ENCODE measurements around the gene BICD2. TPM values are rescaled to one million over a fixed set of nuclear protein-coding genes. Genes with fewer than 3 reads are reported as not detected.

BICD2 gene
- total and polyA plus RNA-seq, 10 donors: 9.4 to 55.7 (median 35.9) TPM

DNA sequence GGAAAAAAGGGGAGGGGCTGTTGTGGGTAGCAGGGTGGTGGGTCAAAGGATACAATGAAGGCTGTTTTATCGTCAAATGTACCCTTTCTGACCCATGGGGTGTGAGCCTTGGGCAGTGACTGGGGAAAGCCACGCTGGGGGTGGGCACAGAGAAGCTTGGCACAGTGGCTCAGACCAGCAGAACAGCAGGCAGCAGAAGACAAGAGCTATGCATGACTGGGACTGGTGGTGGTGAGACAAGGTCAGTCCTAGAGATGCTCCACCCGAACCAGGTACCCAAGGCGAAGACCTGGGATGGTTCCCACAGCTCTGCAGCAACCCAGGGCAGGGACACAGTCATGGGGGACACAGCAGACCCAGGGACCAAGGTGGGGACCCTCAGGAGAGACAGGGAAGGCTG, 38.3 kb downstream of the BICD2 start:
- H3K27me3 ChIP-seq (replicated peaks in 1 of 7): no peaks in the 10 kb centered on the region
- peaks cover 21 to 96% (median 60%) of the 10 kb centered on the region in 6 donors for H3K4me1 ChIP-seq
- DNase-seq: peak; percentile 39
- TF ChIP-seq POLR2AphosphoS5 (IDR thresholded peaks at IDR 0.05) (no peak), POLR2A (IDR thresholded peaks at IDR 0.05) (no peak), CTCF (IDR thresholded peaks at IDR 0.05 in 8 of 11, conservative IDR thresholded peaks at IDR 0.05 in 3 of 11) (no peak)
- no peaks in the 10 kb centered on the region for H3K9me3 ChIP-seq
- WGBS, 5 donors: 78 to 92% (median 88%) methylated on average over 4 of the region's 4 CpGs
- H3K27ac ChIP-seq: peak overlapping the region in 3 of 8 donors; percentile 3 to 85 (median 43)
- intact Hi-C loops (cut with DNase I; ENCODE audit: low total_unique reads): no loop called here
- no peak overlapping the region for H3K4me3 ChIP-seq
- peaks cover 3 to 83% (median 30%) of the 10 kb centered on the region in 6 donors for H3K36me3 ChIP-seq

DNA sequence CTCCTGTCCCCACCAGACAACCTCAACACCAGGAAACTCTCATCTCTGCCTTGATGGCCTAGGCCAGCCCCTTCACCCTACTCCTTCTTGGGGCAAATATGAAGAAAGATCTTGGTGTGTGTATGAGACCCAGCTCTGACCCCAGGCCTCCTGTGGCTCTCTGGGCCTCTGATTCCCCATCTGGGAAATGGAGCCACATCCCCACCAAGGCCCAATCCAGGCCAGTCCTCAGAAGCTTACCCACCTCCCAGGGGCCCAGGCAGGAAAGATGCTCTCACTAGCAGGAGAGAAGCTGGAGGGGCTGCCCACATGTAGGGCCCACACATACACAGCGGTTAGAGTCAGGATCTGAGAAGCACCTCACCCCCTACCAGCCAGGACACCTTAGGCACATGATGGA, 38.9 kb downstream of the BICD2 start:
- Histone ChIP-seq H3K27ac (peak overlapping the region in 1 of 8 donors; percentile 85), H3K27me3 (replicated peaks in 1 of 7) (no peaks in the 10 kb centered on the region), H3K4me1 (peaks cover 21 to 96% (median 63%) of the 10 kb centered on the region in 6 donors), H3K36me3 (peaks cover 3 to 85% (median 34%) of the 10 kb centered on the region in 6 donors), H3K9me3 (no peaks in the 10 kb centered on the region), H3K4me3 (no peak overlapping the region)
- 93 to 100% (median 100%) methylated on average over 1 of the region's 1 CpG; no CpG with 5 or more reads in 1 of the 5 donors for WGBS, 5 donors
- DNase-seq: peak; percentile 18
- TF ChIP-seq CTCF (IDR thresholded peaks at IDR 0.05 in 8 of 11, conservative IDR thresholded peaks at IDR 0.05 in 3 of 11) (no peak), POLR2A (IDR thresholded peaks at IDR 0.05) (no peak), POLR2AphosphoS5 (IDR thresholded peaks at IDR 0.05) (no peak)
- intact Hi-C loops (cut with DNase I; ENCODE audit: low total_unique reads): no loop called here

- DNase-seq: no peak
- intact Hi-C loops (cut with DNase I; ENCODE audit: low total_unique reads): no loop called here
- Histone ChIP-seq H3K9me3 (no peaks in the 10 kb centered on the region), H3K4me1 (peaks cover 21 to 96% (median 64%) of the 10 kb centered on the region in 6 donors), H3K36me3 (peaks cover 3 to 90% (median 39%) of the 10 kb centered on the region in 6 donors), H3K27me3 (replicated peaks in 1 of 7) (no peaks in the 10 kb centered on the region), H3K27ac (peak overlapping the region in 1 of 8 donors; percentile 85), H3K4me3 (no peak overlapping the region)
- TF ChIP-seq CTCF (IDR thresholded peaks at IDR 0.05 in 8 of 11, conservative IDR thresholded peaks at IDR 0.05 in 3 of 11): no peak
- no peak for TF ChIP-seq POLR2AphosphoS5 (IDR thresholded peaks at IDR 0.05)
- TF ChIP-seq POLR2A (IDR thresholded peaks at IDR 0.05): no peak
- WGBS, 5 donors: 87 to 100% (median 99%) methylated on average over 1 to 4 of the region's 4 CpGs
Observed at GRCh38 chr9:92725266-92725545, 39.4 kb downstream of the BICD2 start.

DNA sequence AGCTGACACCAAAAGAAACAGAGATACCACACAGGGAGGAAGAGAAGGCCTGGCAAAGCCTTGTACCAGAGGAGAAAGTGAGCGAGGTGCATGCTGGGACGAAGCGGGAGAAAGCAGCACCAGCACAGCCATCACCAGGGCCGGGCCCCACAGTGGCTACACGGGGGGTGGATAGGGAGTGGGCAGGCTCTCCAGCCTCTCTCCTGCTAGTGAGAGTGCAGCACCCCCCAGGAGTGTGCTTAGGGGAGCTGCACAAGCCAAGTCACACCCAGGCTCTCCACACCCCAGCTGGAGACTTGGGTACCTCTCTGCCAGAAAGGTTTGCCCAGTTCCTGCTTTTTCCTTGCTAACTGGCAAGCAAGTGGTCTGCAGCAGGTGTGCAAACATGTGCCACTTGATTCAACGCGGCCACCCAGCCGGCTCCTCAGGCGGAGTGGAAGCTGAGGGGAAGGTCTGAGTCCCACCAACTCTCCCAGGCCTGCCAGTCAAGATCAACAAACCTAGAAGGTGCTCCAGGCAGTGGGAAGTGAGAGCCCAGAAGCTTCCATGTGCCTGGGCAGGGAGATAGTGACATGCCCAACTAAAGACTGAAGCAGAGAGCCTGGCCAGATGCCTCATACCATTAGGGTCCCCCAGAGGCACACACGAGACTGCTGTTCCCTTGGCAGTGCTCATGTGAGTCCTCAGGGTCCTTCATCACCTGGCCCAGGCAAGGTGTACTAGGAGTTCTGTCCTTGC, 39.9 kb downstream of the BICD2 start:
- intact Hi-C loops (cut with DNase I; ENCODE audit: low total_unique reads): no loop called here
- WGBS, 5 donors: 88 to 95% (median 93%) methylated on average over 6 to 10 of the region's 10 CpGs
- Histone ChIP-seq H3K27me3 (replicated peaks in 1 of 7) (no peaks in the 10 kb centered on the region), H3K4me3 (no peak overlapping the region), H3K4me1 (peaks cover 18 to 96% (median 59%) of the 10 kb centered on the region in 6 donors), H3K27ac (peak overlapping the region in 1 of 8 donors; percentile 85), H3K36me3 (peaks cover 3 to 96% (median 44%) of the 10 kb centered on the region in 6 donors), H3K9me3 (no peaks in the 10 kb centered on the region)
- TF ChIP-seq POLR2A (IDR thresholded peaks at IDR 0.05): no peak
- peak in 1 of 3 donors; percentile 11 for TF ChIP-seq POLR2AphosphoS5 (IDR thresholded peaks at IDR 0.05)
- no peak for TF ChIP-seq CTCF (IDR thresholded peaks at IDR 0.05 in 8 of 11, conservative IDR thresholded peaks at IDR 0.05 in 3 of 11)
- DNase-seq: no peak
